GOT3 (cell line): ENCODE data around the gene DOCK11.

ENCODE experiments used
- DNase-seq: peaks from one replicate; lab custom pipeline; 2025; ENCODE audit warnings: mixed read lengths; lab: John Stamatoyannopoulos, UW

Gene DOCK11

DNA sequence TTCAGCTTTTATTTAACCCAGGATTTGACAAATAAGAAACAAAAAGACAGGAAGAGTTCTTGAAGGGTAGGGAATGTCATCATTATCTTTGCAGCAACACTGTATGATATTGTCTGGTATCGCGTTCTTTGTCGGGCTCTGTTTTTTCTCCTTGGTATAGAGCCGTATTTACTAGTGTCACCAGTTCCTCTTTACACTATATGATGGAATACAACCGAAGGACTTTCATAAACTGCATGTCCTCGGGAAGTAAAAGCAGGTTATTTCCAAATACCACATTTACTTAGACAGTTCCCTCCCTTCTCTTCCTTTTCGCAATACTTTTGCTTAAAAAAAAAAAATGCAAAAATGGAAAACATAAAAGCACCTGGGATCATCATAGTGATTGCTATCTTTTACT is 135.2 kb downstream of the DOCK11 start:
- DNase-seq = no peak

DNA sequence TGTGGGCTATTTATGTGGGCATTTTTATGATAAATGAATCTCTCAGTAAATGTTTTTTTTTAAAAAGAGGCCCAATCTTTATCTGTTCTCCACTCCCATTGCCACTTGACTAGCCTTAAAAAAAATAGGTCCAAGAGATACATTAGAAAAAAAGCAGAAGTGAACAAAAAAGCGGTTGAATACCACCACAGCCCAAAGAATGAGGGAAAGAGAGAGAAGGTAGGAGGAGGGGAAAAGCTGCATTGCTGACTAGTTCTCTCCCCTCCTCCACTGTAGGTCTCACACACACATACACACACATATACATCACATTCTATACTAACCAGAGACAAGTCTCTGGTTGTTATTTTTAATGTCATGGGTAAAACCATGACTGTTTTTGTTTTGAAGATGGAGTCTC is 136.0 kb downstream of the DOCK11 start:
- no peak for DNase-seq

DNA sequence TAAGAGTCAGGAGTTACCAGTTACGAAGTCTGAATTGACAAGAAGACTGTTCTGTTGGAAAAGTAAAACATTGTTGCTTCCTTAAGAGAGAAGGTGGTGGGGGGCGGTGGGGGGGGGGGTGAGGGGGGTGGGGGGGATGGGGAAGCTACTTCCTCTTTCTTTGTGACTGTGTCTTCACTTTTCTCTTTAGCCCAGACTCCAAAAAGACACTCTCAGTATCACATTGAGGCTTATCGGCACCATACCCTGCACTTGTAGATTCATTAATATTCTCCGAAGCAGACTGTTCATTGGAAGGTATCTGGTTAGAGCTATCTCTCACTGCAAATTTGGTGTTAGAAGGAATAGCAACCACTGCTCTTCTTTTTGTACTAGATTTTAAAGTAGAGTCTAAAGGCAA is 137.2 kb downstream of the DOCK11 start:
- DNase-seq = no peak

DNA sequence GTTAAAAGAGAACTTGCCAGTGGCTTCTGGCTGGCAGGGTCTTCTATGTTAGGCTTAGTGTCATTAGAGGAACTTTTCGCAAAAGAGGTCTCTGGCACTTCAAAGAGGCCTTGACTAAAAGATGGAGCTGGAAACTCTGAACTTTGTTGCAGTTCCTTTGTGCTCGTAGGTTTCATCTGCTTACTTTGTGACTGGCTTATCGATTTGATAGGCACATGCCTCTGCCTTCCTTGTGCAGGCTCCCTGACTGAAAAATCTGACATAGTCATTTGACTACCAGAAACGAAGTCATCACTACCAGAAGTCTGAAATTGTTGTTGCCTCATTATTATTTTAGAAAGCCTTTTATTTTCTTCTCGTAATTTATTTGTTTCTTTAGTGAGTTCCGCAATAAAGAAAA is 137.9 kb downstream of the DOCK11 start:
- no peak for DNase-seq

DNA sequence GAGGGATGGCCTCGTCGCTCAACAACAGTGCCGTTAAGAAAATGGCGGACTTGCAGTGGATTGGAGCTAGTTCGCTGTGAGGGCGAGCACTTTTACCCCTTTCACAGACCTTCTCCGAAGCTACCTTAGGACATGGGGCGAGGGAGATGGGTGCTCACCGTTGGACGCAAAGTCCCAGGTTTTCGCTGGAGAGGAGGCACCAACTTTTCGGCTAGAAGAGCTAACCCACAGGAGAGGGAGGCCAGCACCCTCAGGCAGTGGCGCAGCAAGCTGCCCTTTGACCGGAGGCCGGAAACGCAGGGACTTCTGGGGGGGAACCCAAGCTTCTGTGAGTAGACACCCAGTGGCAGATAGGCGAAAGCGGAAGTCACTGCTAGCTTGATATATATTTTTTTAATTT is 138.7 kb downstream of the DOCK11 start:
- DNase-seq = no peak

DNA sequence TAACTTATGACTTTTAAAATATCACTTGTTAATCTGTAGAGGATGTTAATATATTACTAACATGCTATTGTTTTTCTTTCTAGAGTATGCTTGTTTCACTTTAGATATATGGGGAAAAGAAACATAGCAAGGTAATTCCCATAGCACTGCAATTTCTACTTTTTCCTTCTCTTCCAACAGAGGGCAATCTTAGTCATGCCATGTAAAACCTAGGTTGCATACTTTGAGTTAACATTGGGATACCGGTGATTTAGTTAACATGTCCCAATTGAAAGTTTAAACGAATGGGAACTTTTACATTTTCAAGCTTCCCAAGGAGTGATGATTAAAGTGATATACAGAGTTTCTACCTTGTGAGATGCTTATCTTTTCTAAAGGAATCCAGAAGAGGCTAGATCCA is 142.4 kb downstream of the DOCK11 start:
- no peak for DNase-seq

DNA sequence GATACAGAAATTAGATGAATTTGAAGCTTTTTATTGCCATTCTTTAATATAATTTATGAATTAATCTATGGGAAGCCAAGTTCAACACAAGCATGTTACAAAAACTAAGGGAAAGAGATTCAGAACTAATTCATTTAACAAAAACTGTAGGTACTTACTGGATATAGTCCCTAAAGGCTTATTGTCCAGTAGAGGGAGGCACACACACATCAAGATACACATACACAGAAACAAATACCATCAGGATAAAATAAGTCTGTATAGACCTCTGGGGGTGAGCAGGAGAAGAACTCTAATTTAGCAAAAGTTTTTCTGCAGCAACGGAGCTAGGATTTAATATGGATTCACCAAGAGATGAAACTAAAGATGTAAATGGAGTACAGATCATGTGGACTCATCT is 148.8 kb downstream of the DOCK11 start:
- DNase-seq = no peak

DNA sequence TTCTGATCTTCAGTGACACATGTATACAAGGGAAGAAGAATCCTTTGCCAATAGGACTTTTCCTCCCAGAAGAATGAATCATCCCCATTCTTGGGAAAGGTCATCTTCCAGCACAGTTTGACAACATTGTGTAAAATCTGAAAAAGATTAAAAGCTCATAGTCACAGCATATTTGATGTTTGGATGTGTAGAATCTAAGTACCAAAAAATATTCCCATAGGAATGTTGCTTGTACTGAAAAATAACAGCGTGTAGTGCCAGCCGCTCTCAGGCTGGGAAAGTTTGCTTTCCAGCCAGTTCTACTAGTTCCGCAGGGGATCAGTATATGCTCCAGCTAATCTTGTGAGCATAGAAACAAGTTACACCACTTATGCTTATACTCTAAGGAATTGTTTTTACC is 157.1 kb downstream of the DOCK11 start:
- DNase-seq = no peak

DNA sequence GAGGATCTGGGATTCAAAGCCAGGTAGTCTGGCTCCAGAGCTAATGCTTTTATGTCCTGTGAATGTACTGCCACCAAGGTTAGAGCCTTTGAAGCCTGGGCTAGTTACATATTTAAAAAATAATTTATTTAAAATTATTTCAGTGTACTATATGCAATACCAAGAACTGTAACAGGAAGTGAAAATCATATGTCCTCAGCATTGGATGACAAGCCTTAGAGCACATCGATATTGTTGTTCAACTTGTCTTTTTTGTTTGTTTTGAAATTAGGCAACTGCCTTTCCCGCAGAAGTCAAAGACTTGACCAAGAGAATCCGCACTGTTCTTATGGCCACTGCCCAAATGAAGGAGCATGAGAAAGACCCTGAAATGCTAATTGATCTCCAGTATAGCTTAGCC is 158.7 kb downstream of the DOCK11 start:
- no peak for DNase-seq

DNA sequence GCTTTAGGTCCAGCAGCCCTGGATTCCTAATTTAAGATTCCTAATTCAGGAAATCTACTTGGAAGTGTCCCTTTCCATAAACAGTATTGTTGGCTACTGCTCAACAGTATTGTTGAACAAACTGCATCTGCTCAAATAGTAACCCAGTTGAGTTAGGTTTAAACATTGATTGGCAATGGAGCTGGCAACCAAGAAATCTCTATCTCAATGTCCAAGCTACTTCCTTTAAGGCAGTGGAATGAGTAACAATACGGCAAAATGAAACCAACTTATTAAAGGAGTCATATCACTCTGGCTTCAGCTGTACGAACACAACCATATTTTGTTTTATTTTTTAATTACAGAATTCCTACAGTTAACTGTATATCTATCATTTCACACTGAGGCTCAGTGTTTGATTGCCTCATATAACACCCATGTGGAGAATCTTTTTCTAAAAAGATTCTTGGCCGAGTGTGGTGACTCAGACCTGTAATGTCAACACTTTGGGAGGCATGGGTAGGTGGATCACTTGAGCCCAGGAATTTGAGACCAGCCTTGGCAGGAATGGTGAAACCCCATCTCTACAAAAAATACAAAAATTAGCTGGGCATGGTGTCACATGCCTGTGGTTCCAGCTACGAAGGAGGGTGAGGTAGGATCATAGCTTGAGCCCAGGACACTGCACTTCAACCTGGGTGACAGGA is 160.1 kb downstream of the DOCK11 start:
- no peak for DNase-seq

DNA sequence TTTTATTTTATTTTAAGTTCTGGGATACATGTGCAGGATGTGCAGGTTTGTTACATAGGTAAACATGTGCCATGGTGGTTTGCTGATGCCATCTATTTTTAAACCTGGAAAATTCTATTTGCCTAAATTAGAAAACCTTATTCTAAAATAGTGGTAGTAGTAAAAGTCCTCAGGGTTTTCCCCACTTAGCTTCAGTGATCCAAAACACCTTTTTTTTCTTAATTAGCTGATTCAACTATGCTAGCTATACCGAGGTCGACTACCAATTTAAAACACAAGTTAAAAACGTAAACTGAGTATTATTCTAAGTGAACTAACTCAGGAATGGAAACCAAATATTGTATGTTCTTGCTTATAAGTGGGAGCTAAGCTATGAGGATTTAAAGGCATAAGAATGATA is 161.8 kb downstream of the DOCK11 start:
- no peak for DNase-seq

DNA sequence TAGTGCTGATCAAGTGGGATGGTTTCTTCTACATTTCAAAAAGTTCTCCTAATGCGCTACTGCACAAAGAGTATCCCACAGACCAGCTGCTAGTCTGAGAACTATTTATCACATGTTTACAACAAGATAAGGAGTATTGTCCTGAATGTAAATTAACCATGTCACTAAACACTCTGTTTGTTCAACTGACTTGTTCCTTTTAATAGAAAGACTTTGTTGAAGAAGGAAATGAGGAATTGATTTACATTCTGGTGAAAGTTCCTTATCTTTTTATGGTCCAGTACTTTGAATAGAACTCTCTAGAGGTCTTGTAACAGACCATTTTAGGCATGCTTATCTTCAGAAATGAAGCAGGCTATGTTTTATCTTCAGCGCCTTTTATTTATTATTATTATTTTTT is 164.5 kb downstream of the DOCK11 start:
- DNase-seq = no peak

DNA sequence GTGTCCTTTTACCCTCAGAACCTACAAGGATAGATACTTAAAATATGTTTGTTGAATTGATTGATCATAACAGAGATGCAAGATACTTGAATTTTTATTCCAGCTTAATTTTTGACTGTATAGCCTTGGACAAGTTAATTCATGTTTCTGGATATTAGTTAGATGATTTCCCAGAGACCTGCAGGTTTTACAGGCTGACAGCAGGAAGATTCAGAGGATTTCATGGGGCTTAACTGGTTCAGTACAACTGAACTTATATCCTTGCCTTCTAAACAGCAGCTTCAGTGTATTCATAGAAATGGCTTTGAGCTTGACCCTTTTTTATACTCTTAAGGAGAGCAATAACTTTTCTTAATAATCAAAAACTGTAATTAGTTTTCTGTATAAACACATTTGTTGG is 169.6 kb downstream of the DOCK11 start:
- DNase-seq = no peak

DNA sequence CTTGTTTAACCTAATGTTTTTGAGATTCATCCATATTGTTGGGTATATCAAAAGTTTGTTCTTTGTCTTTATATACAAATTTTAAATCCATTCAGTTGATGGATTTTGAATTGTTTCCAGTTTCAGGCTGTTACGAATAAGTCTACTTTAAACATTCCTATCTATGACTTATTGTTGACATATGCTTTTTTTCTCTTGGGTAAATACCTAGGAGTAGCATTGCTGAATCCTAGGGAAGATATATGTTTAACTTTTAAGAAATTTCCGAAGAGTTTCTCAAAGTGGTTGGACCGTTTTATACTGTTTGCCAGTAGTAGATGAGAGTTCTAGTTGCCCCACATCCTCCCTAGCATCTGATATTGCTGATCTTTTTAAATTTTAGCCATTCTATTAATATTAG is 170.9 kb downstream of the DOCK11 start:
- no peak for DNase-seq

DNA sequence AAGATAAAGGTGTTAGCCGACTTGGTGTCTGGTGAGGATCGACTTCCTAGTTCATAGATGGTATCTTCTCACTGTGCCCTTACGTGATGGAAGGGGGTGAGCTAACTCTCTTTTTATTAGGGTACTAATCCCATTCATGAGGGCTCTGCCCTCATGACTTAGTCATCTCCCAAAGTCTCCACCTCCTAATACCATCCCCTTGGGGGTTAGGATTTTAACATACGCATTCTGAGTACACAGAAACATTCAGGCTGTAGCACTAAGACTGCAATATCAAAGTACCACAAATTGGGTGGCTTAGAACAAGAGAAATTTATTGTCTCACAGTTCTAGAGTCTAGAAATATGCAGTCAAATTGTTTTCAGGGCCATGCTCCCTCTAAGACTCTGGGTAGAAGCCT is 173.8 kb downstream of the DOCK11 start:
- no peak for DNase-seq

DNA sequence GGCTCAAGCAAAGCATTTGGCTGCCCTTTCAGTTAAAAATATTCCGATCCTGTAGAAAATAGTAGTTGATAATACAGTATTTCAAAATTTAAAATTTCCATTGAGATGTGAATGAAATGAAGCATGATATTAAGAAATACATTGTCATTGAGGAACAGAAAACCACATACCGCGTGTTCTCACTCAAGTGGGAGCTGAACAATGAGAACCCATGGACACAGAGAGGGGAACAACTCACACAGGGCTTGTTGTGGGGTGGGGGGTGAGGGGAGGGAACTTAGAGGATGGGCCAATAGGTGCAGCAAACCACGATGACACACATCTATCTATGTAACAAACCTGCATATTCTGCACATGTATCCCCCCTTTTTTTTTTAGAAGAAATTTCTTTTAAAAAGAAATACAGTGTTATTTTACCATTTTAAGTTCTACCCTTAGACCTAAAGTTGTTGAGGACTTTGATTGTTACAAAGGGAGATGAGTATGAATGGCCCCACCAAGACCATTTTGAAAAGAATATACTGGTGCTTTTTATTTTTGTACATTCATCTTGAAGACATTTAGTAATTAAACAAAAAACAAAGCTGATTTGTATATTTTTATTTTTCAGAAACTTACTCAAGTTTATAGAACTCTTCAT is 179.8 kb downstream of the DOCK11 start:
- DNase-seq = no peak

DNA sequence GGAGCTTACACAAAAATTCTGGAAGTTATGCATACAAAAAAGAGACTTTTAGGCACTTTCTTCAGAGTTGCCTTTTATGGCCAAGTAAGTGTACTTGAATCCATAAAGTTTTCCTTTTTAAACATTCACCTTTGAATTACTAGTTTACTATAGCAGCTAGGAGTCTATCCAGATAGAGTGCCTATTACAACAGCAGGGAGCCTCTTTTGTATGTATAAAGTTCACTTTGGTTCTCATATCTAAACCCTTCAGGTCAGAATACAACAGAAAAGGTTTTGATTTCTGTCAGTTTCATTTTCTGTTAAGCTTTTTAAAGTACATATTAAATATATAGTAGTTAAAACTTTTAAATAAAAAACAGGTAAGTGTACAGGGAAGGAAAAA is 180.3 kb downstream of the DOCK11 start:
- no peak for DNase-seq

DNA sequence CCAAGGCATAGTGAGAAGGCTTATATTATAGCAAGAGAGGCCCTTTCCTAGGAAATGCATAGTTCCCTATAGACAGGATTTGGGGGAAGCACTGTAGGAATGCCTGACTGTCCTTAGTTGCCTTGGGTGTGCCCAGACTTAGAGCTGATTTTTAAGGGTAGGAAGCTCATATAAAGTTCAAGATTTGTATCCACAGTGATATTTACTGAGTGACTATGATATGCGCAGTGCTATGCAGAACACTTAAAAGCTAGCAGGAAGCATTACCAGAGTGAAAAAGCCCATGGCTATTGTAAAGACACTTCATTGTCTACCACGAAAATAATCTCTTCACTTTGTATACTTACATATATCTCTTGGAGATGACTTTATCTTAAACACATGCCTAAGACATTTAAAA is 181.7 kb downstream of the DOCK11 start:
- no peak for DNase-seq

DNA sequence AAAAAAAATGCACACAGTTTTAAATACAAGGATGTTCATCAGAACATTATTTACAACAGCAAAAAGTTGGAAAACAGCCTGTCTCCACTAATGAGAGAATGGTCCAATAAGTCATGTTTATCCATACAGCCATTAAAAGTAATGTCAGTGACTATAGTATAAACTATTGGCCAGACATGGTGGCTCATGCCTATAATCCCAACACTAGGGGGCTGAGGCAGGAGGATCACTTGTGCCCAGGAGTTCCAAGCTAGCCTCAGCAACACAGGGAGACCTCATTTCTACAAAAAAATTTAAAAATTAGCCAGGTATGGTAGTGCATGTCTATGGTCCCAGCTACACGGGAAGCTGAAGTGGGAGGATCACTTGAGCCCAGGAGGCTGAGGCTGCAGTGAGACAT is 183.7 kb downstream of the DOCK11 start:
- no peak for DNase-seq

DNA sequence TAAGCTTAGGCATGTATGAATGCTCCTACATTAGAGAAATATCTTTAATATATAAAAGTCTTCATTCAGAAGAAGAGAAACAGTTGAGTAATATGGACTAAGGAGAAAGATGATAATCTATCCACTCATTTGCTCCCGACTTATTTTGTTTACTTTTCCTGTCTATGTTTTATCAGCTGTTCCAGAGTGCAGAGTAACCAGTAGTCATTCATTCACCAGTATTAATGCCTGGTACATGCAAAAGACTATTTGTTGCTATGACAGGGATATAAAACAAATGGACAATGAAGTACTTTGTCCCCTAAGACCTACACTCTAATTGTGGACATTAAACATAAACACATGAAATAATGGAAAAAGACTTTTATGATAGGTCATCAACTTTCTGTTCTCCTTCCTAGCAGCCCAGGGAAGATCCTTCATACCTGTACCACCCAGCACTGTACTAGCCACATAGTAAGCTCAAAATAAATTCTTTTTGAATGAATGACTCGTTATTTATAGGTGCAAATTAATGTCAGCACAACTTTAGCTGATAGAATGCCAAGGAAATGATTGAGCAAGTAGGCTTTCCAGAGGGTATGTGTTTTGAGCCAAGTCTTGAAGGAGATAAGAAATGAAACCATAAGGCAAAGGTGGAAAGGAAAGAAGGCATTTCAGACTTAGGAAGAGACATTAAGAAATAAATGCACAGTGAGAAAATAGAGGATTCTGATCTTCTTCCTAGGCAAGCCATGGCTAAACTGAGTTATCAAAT is 186.8 kb downstream of the DOCK11 start:
- no peak for DNase-seq

DNA sequence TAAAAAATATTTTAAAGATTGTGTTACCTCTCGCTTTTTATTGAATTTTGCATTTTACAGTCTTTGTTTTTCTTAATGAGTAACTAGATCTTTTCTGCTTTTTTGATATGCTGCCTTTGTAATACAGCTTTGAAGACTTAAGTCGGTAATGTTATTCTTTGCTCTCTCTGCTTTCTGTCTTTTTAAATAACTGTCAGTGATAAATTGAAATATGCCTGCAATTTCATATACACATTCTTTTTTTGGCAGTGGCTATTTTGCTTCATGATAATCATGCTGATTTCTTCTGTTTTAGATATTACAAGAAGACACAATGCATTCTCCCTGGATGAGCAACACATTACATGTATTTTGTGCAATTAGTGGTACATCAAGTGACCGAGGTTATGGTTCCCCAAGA is 189.8 kb downstream of the DOCK11 start:
- DNase-seq = no peak

DNA sequence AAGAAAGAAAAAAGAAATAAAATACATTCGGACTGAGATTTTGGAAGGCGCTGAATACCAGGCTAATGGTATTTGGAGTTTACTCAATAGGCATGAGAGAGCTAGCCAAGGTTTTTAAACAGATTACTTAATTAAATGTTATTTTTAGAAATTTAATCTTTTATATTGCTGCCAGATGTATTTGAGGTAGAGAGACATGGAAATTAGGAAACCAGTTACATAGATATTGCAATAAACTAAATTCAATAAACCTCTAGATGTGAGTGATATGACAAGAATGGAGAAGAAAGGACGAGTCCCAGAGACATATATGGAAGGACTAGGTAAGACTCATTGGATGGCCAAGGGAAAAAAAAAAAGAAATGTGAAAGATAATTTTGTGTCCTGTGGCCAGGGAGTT is 193.3 kb downstream of the DOCK11 start:
- no peak for DNase-seq

DNA sequence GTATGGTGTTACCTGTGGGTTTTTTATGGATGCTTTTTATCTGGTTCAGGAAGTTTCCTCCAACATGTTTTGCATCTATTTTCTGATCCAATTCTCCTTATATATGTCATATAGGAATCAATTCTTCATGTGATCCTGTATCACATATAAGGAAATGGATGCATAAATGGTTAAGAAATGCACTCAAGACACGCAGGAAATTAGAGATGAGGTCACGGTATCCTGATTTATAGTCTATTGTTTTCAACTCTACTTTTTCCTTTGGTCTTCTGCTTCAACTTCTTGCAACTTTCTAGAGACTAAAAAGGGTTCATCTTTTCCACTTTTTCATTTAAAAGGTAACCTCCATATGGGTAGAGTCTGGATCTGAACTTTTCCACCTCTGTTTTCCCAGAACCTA is 198.2 kb downstream of the DOCK11 start:
- no peak for DNase-seq

DNA sequence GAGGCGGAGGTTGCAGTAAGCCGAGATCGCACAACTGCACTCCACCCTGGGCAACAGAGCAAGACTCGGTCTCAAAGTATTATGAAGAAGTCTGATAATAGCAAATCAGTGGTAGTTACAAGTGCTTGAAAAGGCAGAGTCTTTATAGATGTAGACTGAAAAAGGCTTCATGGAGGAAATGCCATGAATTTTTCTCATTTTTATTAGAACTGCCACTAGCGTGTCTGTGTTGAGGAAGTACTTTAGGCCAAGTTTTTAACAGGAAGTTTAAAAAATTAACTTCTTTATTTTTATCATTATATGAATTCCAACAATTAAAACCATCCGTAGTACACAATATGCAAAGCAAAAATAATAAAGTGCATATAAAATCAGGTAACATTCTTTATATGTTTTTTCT is 199.0 kb downstream of the DOCK11 start:
- no peak for DNase-seq
